ENCODE data around the gene NT5E. TPM values are rescaled to one million over a fixed set of nuclear protein-coding genes. Genes with fewer than 3 reads are reported as not detected.

NT5E gene
- total RNA-seq, 1 experiment from 2014 or later, result 76.5 TPM

DNA sequence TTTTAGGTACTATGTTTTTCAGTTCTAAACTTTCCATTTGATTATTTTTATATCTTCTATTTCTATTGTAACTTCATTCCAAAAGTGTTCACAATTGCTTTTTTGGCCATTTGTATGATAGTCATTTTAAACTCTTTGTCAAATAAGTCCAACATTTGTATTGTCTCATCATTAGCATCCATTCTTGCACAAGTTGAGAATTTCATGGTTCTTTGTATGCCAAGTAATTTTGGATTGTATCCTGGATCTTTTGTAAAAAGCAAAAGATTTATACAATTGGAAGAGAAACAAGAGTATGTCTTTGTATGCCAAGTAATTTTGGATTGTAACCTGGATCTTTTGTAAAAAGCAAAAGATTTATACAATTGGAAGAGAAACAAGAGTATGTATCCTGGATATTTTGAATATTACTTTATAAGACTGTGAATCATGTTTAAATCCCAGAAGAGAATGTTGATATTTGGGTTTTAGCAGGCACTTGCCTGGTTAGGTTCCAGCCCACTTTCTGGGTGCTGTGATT, 36.9 kb upstream of the NT5E start:
- CTCF ChIA-PET, result no interaction called here
- Mint-ChIP-seq H3K27ac (ENCODE audit: unreplicated experiment) (no peak overlapping the region), H3K36me3 (ENCODE audit: insufficient read depth, unreplicated experiment) (no peaks in the 10 kb centered on the region), H3K9me3 (ENCODE audit: low read depth, unreplicated experiment) (no peaks in the 10 kb centered on the region), H3K4me1 (ENCODE audit: low read depth, unreplicated experiment) (peaks cover 20% of the 10 kb centered on the region), H3K27me3 (ENCODE audit: unreplicated experiment) (no peaks in the 10 kb centered on the region), H3K4me3 (ENCODE audit: low read depth, unreplicated experiment) (no peak overlapping the region)
- TF ChIP-seq, protein P1, sequence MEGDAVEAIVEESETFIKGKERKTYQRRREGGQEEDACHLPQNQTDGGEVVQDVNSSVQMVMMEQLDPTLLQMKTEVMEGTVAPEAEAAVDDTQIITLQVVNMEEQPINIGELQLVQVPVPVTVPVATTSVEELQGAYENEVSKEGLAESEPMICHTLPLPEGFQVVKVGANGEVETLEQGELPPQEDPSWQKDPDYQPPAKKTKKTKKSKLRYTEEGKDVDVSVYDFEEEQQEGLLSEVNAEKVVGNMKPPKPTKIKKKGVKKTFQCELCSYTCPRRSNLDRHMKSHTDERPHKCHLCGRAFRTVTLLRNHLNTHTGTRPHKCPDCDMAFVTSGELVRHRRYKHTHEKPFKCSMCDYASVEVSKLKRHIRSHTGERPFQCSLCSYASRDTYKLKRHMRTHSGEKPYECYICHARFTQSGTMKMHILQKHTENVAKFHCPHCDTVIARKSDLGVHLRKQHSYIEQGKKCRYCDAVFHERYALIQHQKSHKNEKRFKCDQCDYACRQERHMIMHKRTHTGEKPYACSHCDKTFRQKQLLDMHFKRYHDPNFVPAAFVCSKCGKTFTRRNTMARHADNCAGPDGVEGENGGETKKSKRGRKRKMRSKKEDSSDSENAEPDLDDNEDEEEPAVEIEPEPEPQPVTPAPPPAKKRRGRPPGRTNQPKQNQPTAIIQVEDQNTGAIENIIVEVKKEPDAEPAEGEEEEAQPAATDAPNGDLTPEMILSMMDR (IDR thresholded peaks at IDR 0.05; ENCODE audit: unreplicated experiment), result no peak
- intact Hi-C loops (cut with micrococcal nuclease; ENCODE audit: unreplicated experiment), result no loop called here
- DNase-seq, result no peak
- BruUV-seq (replicated peaks), result no TSS peak

DNA sequence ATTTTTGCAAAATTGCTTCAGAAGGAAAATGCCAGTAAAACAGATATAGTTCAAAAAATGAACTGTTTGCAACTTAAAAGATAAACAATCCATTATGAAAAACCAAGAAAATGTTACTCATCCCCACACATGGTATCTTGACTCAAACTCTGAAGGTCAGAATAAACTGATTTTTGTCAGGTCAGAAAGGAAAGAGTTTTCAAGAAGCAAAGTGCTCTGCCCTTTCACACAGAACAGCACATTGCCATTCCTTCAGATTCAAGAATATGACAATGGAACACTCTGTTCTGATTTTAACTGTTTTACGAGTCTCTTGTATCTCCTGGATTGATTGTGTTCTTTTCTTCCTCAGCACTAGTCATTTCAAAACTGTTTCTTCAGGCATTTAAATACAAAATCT, 33.8 kb upstream of the NT5E start:
- CTCF ChIA-PET, result no interaction called here
- TF ChIP-seq, protein P1 (IDR thresholded peaks at IDR 0.05; ENCODE audit: unreplicated experiment), result no peak
- Mint-ChIP-seq H3K36me3 (ENCODE audit: insufficient read depth, unreplicated experiment) (no peaks in the 10 kb centered on the region), H3K4me1 (ENCODE audit: low read depth, unreplicated experiment) (peaks cover 35% of the 10 kb centered on the region), H3K27me3 (ENCODE audit: unreplicated experiment) (no peaks in the 10 kb centered on the region), H3K9me3 (ENCODE audit: low read depth, unreplicated experiment) (no peaks in the 10 kb centered on the region), H3K4me3 (ENCODE audit: low read depth, unreplicated experiment) (no peak overlapping the region), H3K27ac (ENCODE audit: unreplicated experiment) (no peak overlapping the region)
- no peak for DNase-seq
- BruUV-seq (replicated peaks), result no TSS peak
- intact Hi-C loops (cut with micrococcal nuclease; ENCODE audit: unreplicated experiment), result no loop called here

DNA sequence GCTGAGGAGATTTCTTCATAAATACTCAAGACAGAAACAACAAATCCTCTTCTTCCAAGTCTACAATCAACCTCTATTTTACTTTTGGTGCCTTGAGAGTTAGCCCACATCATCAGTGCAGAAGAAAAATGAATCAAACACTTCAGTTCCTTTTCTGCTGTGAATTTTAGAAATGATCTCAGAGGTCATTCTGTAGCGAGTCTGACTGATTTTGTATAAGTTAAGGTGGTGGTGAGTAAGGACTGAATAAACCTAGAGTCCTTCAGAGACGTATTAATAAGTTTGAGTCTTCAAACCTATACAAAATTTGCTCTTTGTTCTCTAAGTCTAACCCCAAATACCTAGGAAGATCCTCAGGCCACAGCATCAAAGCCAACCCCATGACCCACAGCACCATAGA, 33.1 kb upstream of the NT5E start:
- Mint-ChIP-seq H3K4me3 (ENCODE audit: low read depth, unreplicated experiment) (no peak overlapping the region), H3K9me3 (ENCODE audit: low read depth, unreplicated experiment) (no peaks in the 10 kb centered on the region), H3K27me3 (ENCODE audit: unreplicated experiment) (no peaks in the 10 kb centered on the region), H3K27ac (ENCODE audit: unreplicated experiment) (no peak overlapping the region), H3K36me3 (ENCODE audit: insufficient read depth, unreplicated experiment) (no peaks in the 10 kb centered on the region), H3K4me1 (ENCODE audit: low read depth, unreplicated experiment) (peaks cover 35% of the 10 kb centered on the region)
- DNase-seq, result no peak
- CTCF ChIA-PET, result no interaction called here
- no TSS peak for BruUV-seq (replicated peaks)
- intact Hi-C loops (cut with micrococcal nuclease; ENCODE audit: unreplicated experiment), result no loop called here
- TF ChIP-seq, protein P1 (IDR thresholded peaks at IDR 0.05; ENCODE audit: unreplicated experiment), result no peak

DNA sequence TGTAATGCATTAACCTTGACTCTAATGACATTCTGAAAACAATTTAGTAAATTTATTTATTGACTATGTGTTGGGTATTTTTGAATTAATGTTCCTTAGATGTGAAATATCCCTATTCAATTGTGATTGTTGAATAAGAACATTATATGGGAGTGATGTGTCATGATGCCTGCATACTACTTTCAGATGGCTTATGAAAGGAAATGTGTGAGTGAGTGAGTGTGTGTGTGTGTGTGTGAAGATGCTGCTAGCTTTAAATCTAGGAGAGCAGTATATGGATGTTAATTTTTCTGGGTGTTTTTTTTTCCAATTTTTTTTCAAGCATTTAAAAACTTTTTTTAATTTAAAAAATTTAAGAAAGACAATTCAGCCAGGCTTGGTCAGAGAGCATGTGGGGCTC, 32.5 kb upstream of the NT5E start:
- Mint-ChIP-seq H3K4me1 (ENCODE audit: low read depth, unreplicated experiment) (peaks cover 40% of the 10 kb centered on the region), H3K27me3 (ENCODE audit: unreplicated experiment) (no peaks in the 10 kb centered on the region), H3K36me3 (ENCODE audit: insufficient read depth, unreplicated experiment) (no peaks in the 10 kb centered on the region), H3K27ac (ENCODE audit: unreplicated experiment) (no peak overlapping the region), H3K4me3 (ENCODE audit: low read depth, unreplicated experiment) (no peak overlapping the region), H3K9me3 (ENCODE audit: low read depth, unreplicated experiment) (no peaks in the 10 kb centered on the region)
- TF ChIP-seq, protein P1 (IDR thresholded peaks at IDR 0.05; ENCODE audit: unreplicated experiment), result no peak
- CTCF ChIA-PET, result no interaction called here
- intact Hi-C loops (cut with micrococcal nuclease; ENCODE audit: unreplicated experiment), result no loop called here
- DNase-seq, result no peak
- BruUV-seq (replicated peaks), result no TSS peak

Measured in Calu3 (cell line).